B cell (primary cell): ENCODE results near the gene FAM186B.

Experiments
- CTCF ChIP-seq: fragments of 200-600 bp; IDR thresholded peaks from one replicate; pipeline ENCODE4 v1.8.0; 2022; ENCODE audit warnings: antibody characterized with exemption, mild to moderate bottlenecking
- EZH2 ChIP-seq: IDR thresholded peaks from 2 replicates; pipeline ENCODE4 v1.6.1; 2012; ENCODE audit warnings: borderline replicate concordance, low read depth, mild to moderate bottlenecking, moderate library complexity, low read length; ENCODE audit not compliant: insufficient read depth, poor library complexity, severe bottlenecking

- TF ChIP-seq CTCF, result no peak
- TF ChIP-seq EZH2, result no peak
These were observed 17.2 kb downstream of the FAM186B start for GRCh38 chr12:49588281-49588680.
